Measurements from ENCODE around the gene MTHFS.
A peak's percentile ranks its signal among the peaks of the same experiment; 100 is the strongest.
"Not testable (repeated sequence)": the region's sequence is repeated elsewhere in the genome, so short reads cannot be mapped to it uniquely, and the experiment has no call there.

MTHFS gene

GRCh38 chr15:79915776-79916501 is 19.1 kb upstream of the MTHFS start:
- DNase-seq: not testable (repeated sequence)

- no peak for DNase-seq
Measured at GRCh38 chr15:79914728-79915127, 17.9 kb upstream of the MTHFS start.

GRCh38 chr15:79909556-79910335 is 12.9 kb upstream of the MTHFS start:
- DNase-seq: not testable (repeated sequence)

- DNase-seq: no peak
Measured at GRCh38 chr15:79904271-79904670, 7.5 kb upstream of the MTHFS start.

- DNase-seq: no peak
Measured at GRCh38 chr15:79903626-79904025, 6.8 kb upstream of the MTHFS start.

GRCh38 chr15:79903144-79903543 is 6.3 kb upstream of the MTHFS start:
- DNase-seq: no peak

GRCh38 chr15:79901958-79902357 is 5.1 kb upstream of the MTHFS start:
- DNase-seq: no peak

- not testable (repeated sequence) for DNase-seq
Measured at GRCh38 chr15:79900818-79901378, 4.1 kb upstream of the MTHFS start.

- DNase-seq: no peak
Measured at GRCh38 chr15:79900087-79900486, 3.3 kb upstream of the MTHFS start.

- not testable (repeated sequence) for DNase-seq
Measured at GRCh38 chr15:79898786-79899185, 2.0 kb upstream of the MTHFS start.

- DNase-seq: no peak
Measured at GRCh38 chr15:79898369-79898768, 1.6 kb upstream of the MTHFS start.

GRCh38 chr15:79897701-79898113 is 893 bp upstream of the MTHFS start:
- no peak for DNase-seq

GRCh38 chr15:79897380-79897678 is 515 bp upstream of the MTHFS start:
- DNase-seq: no peak

- peak; percentile 45 for DNase-seq
Measured at GRCh38 chr15:79896131-79896633, 632 bp downstream of the MTHFS start.

- DNase-seq: no peak
Measured at GRCh38 chr15:79887054-79887930, 9.5 kb downstream of the MTHFS start.

- DNase-seq: no peak
Measured at GRCh38 chr15:79886124-79886523, 10.7 kb downstream of the MTHFS start.

- no peak for DNase-seq
Measured at GRCh38 chr15:79884204-79884596, 12.6 kb downstream of the MTHFS start.

GRCh38 chr15:79883579-79884203 is 13.1 kb downstream of the MTHFS start:
- DNase-seq: no peak

GRCh38 chr15:79881668-79882067 is 15.1 kb downstream of the MTHFS start:
- no peak for DNase-seq

GRCh38 chr15:79881254-79881653 is 15.6 kb downstream of the MTHFS start:
- no peak for DNase-seq

- no peak for DNase-seq
Measured at GRCh38 chr15:79878078-79878705, 18.6 kb downstream of the MTHFS start.

GRCh38 chr15:79875213-79875612 is 21.6 kb downstream of the MTHFS start:
- no peak for DNase-seq

Data from activated T-cell treated with anti-CD3 and anti-CD28 coated beads for 4 hours (primary cell).